WTC11 (cell line): ENCODE data around the gene LEFTY2. TPM values are rescaled to one million over a fixed set of nuclear protein-coding genes. Genes with fewer than 3 reads are reported as not detected.

ENCODE experiments used
- ATAC-seq: fragments of 200-7000 bp; cut with Tn5 transposase; 2 replicates; pipeline ENCODE4 v1.10.0; 2021; ENCODE audit warnings: mild to moderate bottlenecking, moderate library complexity
- CTCF ChIA-PET: fragments of 300-600 bp; sonication (Branson Sonifier 250); formaldehyde crosslinking; loops from one replicate; lab custom pipeline; 2021; ENCODE audit warnings: antibody characterized with exemption; lab: Charles Lee
- POLR2A ChIA-PET: fragments of 350-600 bp; sonication (Branson Sonifier 250); formaldehyde crosslinking; loops from one replicate; lab custom pipeline; 2021; ENCODE audit warnings: antibody characterized with exemption; lab: Charles Lee
- DNase-seq: peaks from one replicate; pipeline ENCODE4 v3.0.0; 2021; ENCODE audit warnings: low spot score
- H3K27ac Mint-ChIP-seq: 2 replicates; pipeline ENCODE4 v1.8.0; 2021; ENCODE audit warnings: mixed read lengths
- H3K27me3 Mint-ChIP-seq: 2 replicates; pipeline ENCODE4 v1.8.0; 2021; ENCODE audit warnings: low read depth, mild to moderate bottlenecking, moderate library complexity, mixed read lengths
- H3K36me3 Mint-ChIP-seq: 2 replicates; pipeline ENCODE4 v1.8.0; 2021; ENCODE audit warnings: mixed read lengths
- H3K4me1 Mint-ChIP-seq: 2 replicates; pipeline ENCODE4 v1.8.0; 2022; ENCODE audit warnings: mixed read lengths
- H3K4me3 Mint-ChIP-seq: 2 replicates; pipeline ENCODE4 v1.8.0; 2021; ENCODE audit warnings: mild to moderate bottlenecking, moderate library complexity, mixed read lengths
- H3K9me3 Mint-ChIP-seq: 2 replicates; pipeline ENCODE4 v1.8.0; 2021; ENCODE audit warnings: mixed read lengths
- ATF1 ChIP-seq: sonication (generic); formaldehyde crosslinking; IDR thresholded peaks from 2 replicates; pipeline ENCODE4 v1.8.1; 2023; ENCODE audit warnings: mild to moderate bottlenecking, moderate library complexity, missing genetic modification reagents
- E2F4 ChIP-seq: sonication (generic); formaldehyde crosslinking; IDR thresholded peaks from 2 replicates; pipeline ENCODE4 v1.8.1; 2022; ENCODE audit warnings: low read depth, mild to moderate bottlenecking, moderate library complexity, missing genetic modification reagents, borderline replicate concordance
- FOXK1 ChIP-seq: sonication (generic); formaldehyde crosslinking; IDR thresholded peaks from 2 replicates; pipeline ENCODE4 v1.8.0; 2022; ENCODE audit warnings: mild to moderate bottlenecking, moderate library complexity, missing genetic modification reagents
- FOXP4 ChIP-seq: sonication (generic); formaldehyde crosslinking; IDR thresholded peaks from 2 replicates; pipeline ENCODE4 v1.8.0; 2022; ENCODE audit warnings: mild to moderate bottlenecking, missing genetic modification reagents
- HMGXB4 ChIP-seq: sonication (generic); formaldehyde crosslinking; IDR thresholded peaks from 2 replicates; pipeline ENCODE4 v1.8.1; 2023; ENCODE audit warnings: mild to moderate bottlenecking, moderate library complexity, missing genetic modification reagents
- IRF2 ChIP-seq: sonication (generic); formaldehyde crosslinking; IDR thresholded peaks from 2 replicates; pipeline ENCODE4 v1.8.0; 2022; ENCODE audit warnings: low read depth, missing genetic modification reagents, borderline replicate concordance
- JUN ChIP-seq: sonication (generic); formaldehyde crosslinking; IDR thresholded peaks from 2 replicates; pipeline ENCODE4 v1.8.0; 2023; ENCODE audit warnings: mild to moderate bottlenecking, missing genetic modification reagents
- MLX ChIP-seq: sonication (generic); formaldehyde crosslinking; IDR thresholded peaks from 2 replicates; pipeline ENCODE4 v1.8.1; 2023; ENCODE audit warnings: mild to moderate bottlenecking, missing genetic modification reagents, moderate library complexity
- NFE2L1 ChIP-seq: sonication (generic); formaldehyde crosslinking; IDR thresholded peaks from 2 replicates; pipeline ENCODE4 v1.8.1; 2023; ENCODE audit warnings: missing genetic modification reagents
- RELA ChIP-seq: sonication (generic); formaldehyde crosslinking; IDR thresholded peaks from 2 replicates; pipeline ENCODE4 v1.8.1; 2022; ENCODE audit warnings: missing genetic modification reagents, mild to moderate bottlenecking, borderline replicate concordance
- TEAD4 ChIP-seq: sonication (generic); formaldehyde crosslinking; IDR thresholded peaks from 2 replicates; pipeline ENCODE4 v1.8.0; 2022; ENCODE audit warnings: mild to moderate bottlenecking, missing genetic modification reagents
- ZNF121 ChIP-seq: sonication (generic); formaldehyde crosslinking; IDR thresholded peaks from 2 replicates; pipeline ENCODE4 v1.8.0; 2023; ENCODE audit warnings: missing genetic modification reagents
- ZNF138 ChIP-seq: sonication (generic); formaldehyde crosslinking; conservative IDR thresholded peaks from 2 replicates; pipeline ENCODE4 v1.8.1; 2022; ENCODE audit warnings: mild to moderate bottlenecking, moderate library complexity, missing genetic modification reagents
- ZNF317 ChIP-seq: sonication (generic); formaldehyde crosslinking; IDR thresholded peaks from 2 replicates; pipeline ENCODE4 v1.8.1; 2023; ENCODE audit warnings: low read depth, mild to moderate bottlenecking, moderate library complexity, missing genetic modification reagents, borderline replicate concordance
- total RNA-seq: library from RNA; stranded (reverse); gene quantifications from 3 replicates; pipeline ENCODE4 v1.2.3, GENCODE V29; 2021

The LEFTY2 gene
- total RNA-seq, 1 experiment from 2014 or later, result 15.5 TPM

GRCh38 chr1:225944387-225944786, 3.4 kb upstream of the LEFTY2 start:
- peaks cover 84% of the 10 kb centered on the region for H3K4me1 Mint-ChIP-seq
- H3K9me3 Mint-ChIP-seq, result no peaks in the 10 kb centered on the region
- ATAC-seq, result no peak
- H3K4me3 Mint-ChIP-seq, result no peak overlapping the region
- ChIA-PET POLR2A (interaction anchor here (0.6 kb wide), 1 partner anchor 61 kb away, joined by 6 read pairs; no protein-coding TSS in a partner anchor), CTCF (interaction anchor here (0.6 to 2.5 kb wide), 8 partner anchors 19 to 462 kb away, joined by 3 to 13 read pairs (median 4); partner anchors contain the start of genes LEFTY1, SRP9 and TMEM63A)
- peaks cover 89% of the 10 kb centered on the region for H3K27me3 Mint-ChIP-seq
- H3K36me3 Mint-ChIP-seq, result no peaks in the 10 kb centered on the region
- no peak overlapping the region for H3K27ac Mint-ChIP-seq
- DNase-seq, result no peak
- TF ChIP-seq ZNF317 (CRISPR knock-in tag) (no peak), IRF2 (no peak), FOXK1 (no peak), HMGXB4 (CRISPR knock-in tag) (no peak)

- H3K36me3 Mint-ChIP-seq, result no peaks in the 10 kb centered on the region
- H3K4me1 Mint-ChIP-seq, result peaks cover 76% of the 10 kb centered on the region
- ChIA-PET CTCF (interaction anchor here (1.2 kb wide), 1 partner anchor 61 kb away, joined by 3 read pairs; the partner anchor contains the start of gene TMEM63A), POLR2A (interaction anchor here (0.6 kb wide), 1 partner anchor 164 kb away, joined by 7 read pairs; no protein-coding TSS in a partner anchor)
- H3K9me3 Mint-ChIP-seq, result no peaks in the 10 kb centered on the region
- H3K27me3 Mint-ChIP-seq, result peaks cover 81% of the 10 kb centered on the region
- no peak for TF ChIP-seq RELA (CRISPR knock-in tag)
- no peak for TF ChIP-seq MLX
- no peak for TF ChIP-seq ZNF317 (CRISPR knock-in tag)
- TF ChIP-seq JUN (CRISPR knock-in tag), result no peak
- no peak for TF ChIP-seq NFE2L1 (CRISPR knock-in tag)
- TF ChIP-seq E2F4 (CRISPR knock-in tag), result no peak
- no peak for TF ChIP-seq TEAD4 (CRISPR knock-in tag)
- TF ChIP-seq ZNF121 (CRISPR knock-in tag), result peak; percentile 97
- no peak for TF ChIP-seq FOXP4 (CRISPR knock-in tag)
- no peak overlapping the region for H3K27ac Mint-ChIP-seq
- no peak overlapping the region for H3K4me3 Mint-ChIP-seq
- no peak for DNase-seq
- ATAC-seq, result no peak
Measured at GRCh38 chr1:225943582-225943981, 2.6 kb upstream of the LEFTY2 start.

GRCh38 chr1:225942574-225942973, 1.6 kb upstream of the LEFTY2 start:
- no peak overlapping the region for H3K4me3 Mint-ChIP-seq
- DNase-seq, result no peak
- H3K36me3 Mint-ChIP-seq, result no peaks in the 10 kb centered on the region
- CTCF ChIA-PET, result interaction anchor here (1.0 to 4.8 kb wide), 3 partner anchors 20 to 165 kb away, joined by 3 to 18 read pairs (median 3); partner anchors contain the start of gene SRP9
- peaks cover 66% of the 10 kb centered on the region for H3K4me1 Mint-ChIP-seq
- peaks cover 71% of the 10 kb centered on the region for H3K27me3 Mint-ChIP-seq
- POLR2A ChIA-PET, result no interaction called here
- H3K9me3 Mint-ChIP-seq, result no peaks in the 10 kb centered on the region
- peak; percentile 5 for ATAC-seq
- H3K27ac Mint-ChIP-seq, result no peak overlapping the region
- TF ChIP-seq ZNF138 (CRISPR knock-in tag), result no peak
- TF ChIP-seq ATF1 (CRISPR knock-in tag), result 0 out of 2 replicates have a peak, but pooled peaks have one; percentile 45
- TF ChIP-seq, all 79 proteins: peak for 1
